HEK293 (cell line): ENCODE measurements around the gene SKI.

Experiments
- EGR2 ChIP-seq: fragments of 450-650 bp; formaldehyde crosslinking; IDR thresholded peaks from 2 replicates; pipeline ENCODE4 v1.5.1; 2016; ENCODE audit warnings: low read depth, missing biosample characterization, missing genetic modification characterization
- HOXC10 ChIP-seq: sonication (generic); formaldehyde crosslinking; IDR thresholded peaks from 2 replicates; pipeline ENCODE4 v1.8.1; 2023; ENCODE audit warnings: mild to moderate bottlenecking, missing genetic modification reagents
- KLF1 ChIP-seq: fragments of 450-650 bp; formaldehyde crosslinking; IDR thresholded peaks from 2 replicates; pipeline ENCODE4 v1.5.1; 2016; ENCODE audit warnings: missing biosample characterization, missing genetic modification characterization
- MYNN ChIP-seq: fragments of 450-650 bp; formaldehyde crosslinking; IDR thresholded peaks from 2 replicates; pipeline ENCODE4 v1.5.1; 2016; ENCODE audit warnings: missing biosample characterization, missing genetic modification characterization, borderline replicate concordance
- MZF1 ChIP-seq: fragments of 450-650 bp; formaldehyde crosslinking; IDR thresholded peaks from 2 replicates; pipeline ENCODE4 v1.5.1; 2017; ENCODE audit warnings: missing biosample characterization, missing genetic modification characterization, borderline replicate concordance
- SALL2 ChIP-seq: fragments of 450-650 bp; formaldehyde crosslinking; IDR thresholded peaks from 2 replicates; pipeline ENCODE4 v1.5.0; 2017; ENCODE audit warnings: missing biosample characterization, mild to moderate bottlenecking, missing genetic modification characterization, borderline replicate concordance
- SP3 ChIP-seq: fragments of 450-650 bp; formaldehyde crosslinking; IDR thresholded peaks from 2 replicates; pipeline ENCODE4 v1.5.1; 2016; ENCODE audit warnings: missing biosample characterization, missing genetic modification characterization
- TCF7L2 ChIP-seq: IDR thresholded peaks from 2 replicates; pipeline ENCODE4 v1.6.1; 2011; ENCODE audit warnings: low read depth, mild to moderate bottlenecking, inconsistent platforms, low read length, moderate library complexity, borderline replicate concordance
- YY2 ChIP-seq: fragments of 450-650 bp; formaldehyde crosslinking; IDR thresholded peaks from 2 replicates; pipeline ENCODE4 v1.5.1; 2016; ENCODE audit warnings: missing biosample characterization, missing genetic modification characterization
- ZNF121 ChIP-seq: fragments of 450-650 bp; formaldehyde crosslinking; IDR thresholded peaks from 2 replicates; pipeline ENCODE4 v1.5.1; 2016; ENCODE audit warnings: missing biosample characterization, missing genetic modification characterization
- ZNF138 ChIP-seq: fragments of 450-650 bp; formaldehyde crosslinking; IDR thresholded peaks from 2 replicates; pipeline ENCODE4 v1.5.1; 2016; ENCODE audit warnings: missing biosample characterization, missing genetic modification characterization, borderline replicate concordance
- ZNF140 ChIP-seq: fragments of 450-650 bp; formaldehyde crosslinking; IDR thresholded peaks from 2 replicates; pipeline ENCODE4 v1.5.1; 2016; ENCODE audit warnings: missing biosample characterization, missing genetic modification characterization
- ZNF157 ChIP-seq: fragments of 450-650 bp; formaldehyde crosslinking; IDR thresholded peaks from 2 replicates; pipeline ENCODE4 v1.5.1; 2016; ENCODE audit warnings: missing biosample characterization, missing genetic modification characterization
- ZNF202 ChIP-seq: fragments of 450-650 bp; formaldehyde crosslinking; IDR thresholded peaks from 2 replicates; pipeline ENCODE4 v1.5.1; 2016; ENCODE audit warnings: missing biosample characterization, missing genetic modification characterization, borderline replicate concordance
- ZNF223 ChIP-seq: fragments of 450-650 bp; formaldehyde crosslinking; IDR thresholded peaks from 2 replicates; pipeline ENCODE4 v1.5.1; 2016; ENCODE audit warnings: missing biosample characterization, missing genetic modification characterization
- ZNF274 ChIP-seq, 2 experiments: fragments of 200-500 bp in 1 of 2; fragments of 450-650 bp in 1 of 2; sonication (Bioruptor generic) in 1 of 2; formaldehyde crosslinking in 1 of 2; IDR thresholded peaks; 2 replicates each; pipeline versions ENCODE4 v1.5.1 to v1.6.1; 2014 to 2016; ENCODE audit warnings: borderline replicate concordance in 1 of 2, inconsistent platforms in 1 of 2, low read length in 1 of 2, missing biosample characterization in 1 of 2, missing genetic modification characterization in 1 of 2
- ZNF335 ChIP-seq: fragments of 450-650 bp; formaldehyde crosslinking; conservative IDR thresholded peaks from 2 replicates; pipeline ENCODE4 v1.5.1; 2016; ENCODE audit warnings: missing biosample characterization, missing genetic modification characterization
- ZNF391 ChIP-seq: fragments of 450-650 bp; formaldehyde crosslinking; IDR thresholded peaks from 2 replicates; pipeline ENCODE4 v1.5.1; 2016; ENCODE audit warnings: low read depth, missing biosample characterization, missing genetic modification characterization, borderline replicate concordance
- ZNF514 ChIP-seq: fragments of 450-650 bp; formaldehyde crosslinking; IDR thresholded peaks from 2 replicates; pipeline ENCODE4 v1.5.1; 2016; ENCODE audit warnings: missing biosample characterization, missing genetic modification characterization
- ZNF660 ChIP-seq: fragments of 450-650 bp; IDR thresholded peaks from 2 replicates; pipeline ENCODE4 v1.5.1; 2018; ENCODE audit warnings: missing biosample characterization, mild to moderate bottlenecking, missing genetic modification characterization
- ZNF747 ChIP-seq: fragments of 450-650 bp; formaldehyde crosslinking; IDR thresholded peaks from 2 replicates; pipeline ENCODE4 v1.5.1; 2016; ENCODE audit warnings: missing biosample characterization, missing genetic modification characterization
- ZNF777 ChIP-seq: fragments of 450-650 bp; formaldehyde crosslinking; IDR thresholded peaks from 2 replicates; pipeline ENCODE4 v1.5.1; 2017; ENCODE audit warnings: missing biosample characterization, missing genetic modification characterization, borderline replicate concordance
- ZNF837 ChIP-seq: fragments of 450-650 bp; formaldehyde crosslinking; IDR thresholded peaks from 2 replicates; pipeline ENCODE4 v1.5.1; 2016; ENCODE audit warnings: missing biosample characterization, missing genetic modification characterization
- ZSCAN16 ChIP-seq: fragments of 450-650 bp; formaldehyde crosslinking; IDR thresholded peaks from 2 replicates; pipeline ENCODE4 v1.5.1; 2016; ENCODE audit warnings: missing biosample characterization, missing genetic modification characterization
- ZXDB ChIP-seq: fragments of 450-650 bp; formaldehyde crosslinking; IDR thresholded peaks from 2 replicates; pipeline ENCODE4 v1.5.1; 2016; ENCODE audit warnings: missing biosample characterization, missing genetic modification characterization
- TF ChIP-seq, protein P1 (sequence below): fragments of 450-650 bp; formaldehyde crosslinking; IDR thresholded peaks from 2 replicates; pipeline ENCODE4 v1.5.1; 2016; ENCODE audit warnings: missing biosample characterization, missing genetic modification characterization
- TF ChIP-seq, protein P2 (sequence below): fragments of 450-650 bp; formaldehyde crosslinking; IDR thresholded peaks from 2 replicates; pipeline ENCODE4 v1.5.1; 2016; ENCODE audit warnings: missing biosample characterization, missing genetic modification characterization
- TF ChIP-seq, protein P3 (sequence below): fragments of 450-650 bp; formaldehyde crosslinking; IDR thresholded peaks from 2 replicates; pipeline ENCODE4 v1.5.1; 2017; ENCODE audit warnings: missing biosample characterization, missing genetic modification characterization
- TF ChIP-seq, protein P4 (sequence below): fragments of 450-650 bp; formaldehyde crosslinking; conservative IDR thresholded peaks from 2 replicates; pipeline ENCODE4 v1.5.1; 2016; ENCODE audit warnings: low read depth, missing biosample characterization, missing genetic modification characterization

Gene SKI

DNA sequence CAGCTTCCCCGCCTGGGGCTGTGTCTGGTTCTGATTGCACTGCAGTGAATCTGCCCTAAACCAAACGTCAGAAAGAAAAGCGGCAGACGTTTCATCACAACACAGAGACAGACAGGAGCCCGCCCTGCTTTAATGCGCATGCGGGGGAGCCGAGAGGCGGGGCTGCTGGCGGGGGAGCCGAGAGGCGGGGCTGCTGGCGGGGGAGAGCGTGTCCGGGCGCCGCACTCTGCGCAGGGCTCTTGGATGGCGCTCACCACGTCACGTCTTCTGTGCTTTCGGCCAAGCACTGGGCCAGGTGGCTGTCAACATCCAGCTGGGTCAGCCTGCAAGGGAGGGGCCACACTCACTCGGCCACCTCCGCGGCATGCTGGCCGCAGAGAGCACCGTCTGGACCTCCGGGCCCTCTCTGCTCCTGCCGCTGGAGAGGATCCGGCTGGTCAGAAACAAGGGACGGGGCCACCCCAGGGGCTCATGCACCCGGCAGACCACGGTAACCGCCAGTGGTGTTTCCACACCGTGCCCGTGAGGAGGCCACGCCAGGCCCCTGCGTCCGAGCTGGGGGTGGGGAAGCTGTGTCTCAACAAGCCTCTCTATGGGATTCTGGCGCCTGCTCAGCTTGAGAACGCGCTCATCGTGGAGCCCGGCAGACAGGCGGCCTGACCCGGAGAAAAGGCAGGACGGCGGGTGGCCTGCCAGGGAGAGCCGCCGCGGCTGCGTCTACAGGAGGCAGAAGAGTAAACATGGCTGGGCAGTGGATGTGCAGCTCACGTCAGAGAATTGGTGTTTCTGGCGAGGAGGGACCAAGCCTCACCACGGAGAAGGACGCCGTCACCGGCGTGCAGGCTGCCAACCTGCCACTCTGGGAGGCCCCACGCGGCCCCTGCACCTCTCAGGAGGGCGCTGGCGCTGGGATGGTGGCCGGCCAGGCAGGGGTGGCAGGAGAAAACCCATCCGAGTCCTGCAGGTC, 38.4 kb upstream of the SKI start (continued):
- TF ChIP-seq ZNF747 (tag by site-specific recombination) (no peak), ZNF223 (tag by site-specific recombination) (no peak), ZNF391 (tag by site-specific recombination) (peak; percentile 33; the same call in 1 of the 2 replicates), ZNF274 (IDR thresholded peaks at IDR 0.05; ENCODE audit: low read length) (no peak), ZNF274 (tag by site-specific recombination; IDR thresholded peaks at IDR 0.05; ENCODE audit: borderline replicate concordance) (no peak), ZNF202 (tag by site-specific recombination) (no peak), ZNF514 (no peak), ZNF660 (tag by site-specific recombination) (peak; percentile 26; the same call in 1 of the 2 replicates), ZNF777 (tag by site-specific recombination) (no peak), ZXDB (tag by site-specific recombination) (peak; percentile 92), MZF1 (no peak), TCF7L2 (no peak; the same call in 1 of the 2 replicates), HOXC10 (CRISPR knock-in tag) (no peak), SALL2 (tag by site-specific recombination) (no peak), ZNF138 (tag by site-specific recombination) (no peak), MYNN (tag by site-specific recombination) (no peak), ZNF335 (tag by site-specific recombination) (peak; percentile 92), ZNF157 (tag by site-specific recombination) (no peak), ZSCAN16 (tag by site-specific recombination) (no peak), SP3 (tag by site-specific recombination) (peak; percentile 39; the same call in 1 of the 2 replicates), EGR2 (no peak), ZNF121 (tag by site-specific recombination) (0 out of 2 replicates have a peak, but pooled peaks have one; percentile 1), YY2 (tag by site-specific recombination) (no peak), ZNF837 (tag by site-specific recombination) (no peak), ZNF140 (tag by site-specific recombination) (no peak), KLF1 (tag by site-specific recombination) (no peak)
- TF ChIP-seq, protein P1, sequence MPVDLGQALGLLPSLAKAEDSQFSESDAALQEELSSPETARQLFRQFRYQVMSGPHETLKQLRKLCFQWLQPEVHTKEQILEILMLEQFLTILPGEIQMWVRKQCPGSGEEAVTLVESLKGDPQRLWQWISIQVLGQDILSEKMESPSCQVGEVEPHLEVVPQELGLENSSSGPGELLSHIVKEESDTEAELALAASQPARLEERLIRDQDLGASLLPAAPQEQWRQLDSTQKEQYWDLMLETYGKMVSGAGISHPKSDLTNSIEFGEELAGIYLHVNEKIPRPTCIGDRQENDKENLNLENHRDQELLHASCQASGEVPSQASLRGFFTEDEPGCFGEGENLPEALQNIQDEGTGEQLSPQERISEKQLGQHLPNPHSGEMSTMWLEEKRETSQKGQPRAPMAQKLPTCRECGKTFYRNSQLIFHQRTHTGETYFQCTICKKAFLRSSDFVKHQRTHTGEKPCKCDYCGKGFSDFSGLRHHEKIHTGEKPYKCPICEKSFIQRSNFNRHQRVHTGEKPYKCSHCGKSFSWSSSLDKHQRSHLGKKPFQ: no peak
- TF ChIP-seq, protein P2, sequence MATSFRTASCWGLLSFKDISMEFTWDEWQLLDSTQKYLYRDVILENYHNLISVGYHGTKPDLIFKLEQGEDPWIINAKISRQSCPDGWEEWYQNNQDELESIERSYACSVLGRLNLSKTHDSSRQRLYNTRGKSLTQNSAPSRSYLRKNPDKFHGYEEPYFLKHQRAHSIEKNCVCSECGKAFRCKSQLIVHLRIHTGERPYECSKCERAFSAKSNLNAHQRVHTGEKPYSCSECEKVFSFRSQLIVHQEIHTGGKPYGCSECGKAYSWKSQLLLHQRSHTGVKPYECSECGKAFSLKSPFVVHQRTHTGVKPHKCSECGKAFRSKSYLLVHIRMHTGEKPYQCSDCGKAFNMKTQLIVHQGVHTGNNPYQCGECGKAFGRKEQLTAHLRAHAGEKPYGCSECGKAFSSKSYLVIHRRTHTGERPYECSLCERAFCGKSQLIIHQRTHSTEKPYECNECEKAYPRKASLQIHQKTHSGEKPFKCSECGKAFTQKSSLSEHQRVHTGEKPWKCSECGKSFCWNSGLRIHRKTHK (tag by site-specific recombination): no peak
- TF ChIP-seq, protein P3, sequence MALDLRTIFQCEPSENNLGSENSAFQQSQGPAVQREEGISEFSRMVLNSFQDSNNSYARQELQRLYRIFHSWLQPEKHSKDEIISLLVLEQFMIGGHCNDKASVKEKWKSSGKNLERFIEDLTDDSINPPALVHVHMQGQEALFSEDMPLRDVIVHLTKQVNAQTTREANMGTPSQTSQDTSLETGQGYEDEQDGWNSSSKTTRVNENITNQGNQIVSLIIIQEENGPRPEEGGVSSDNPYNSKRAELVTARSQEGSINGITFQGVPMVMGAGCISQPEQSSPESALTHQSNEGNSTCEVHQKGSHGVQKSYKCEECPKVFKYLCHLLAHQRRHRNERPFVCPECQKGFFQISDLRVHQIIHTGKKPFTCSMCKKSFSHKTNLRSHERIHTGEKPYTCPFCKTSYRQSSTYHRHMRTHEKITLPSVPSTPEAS (tag by site-specific recombination): no peak
- TF ChIP-seq, protein P4, sequence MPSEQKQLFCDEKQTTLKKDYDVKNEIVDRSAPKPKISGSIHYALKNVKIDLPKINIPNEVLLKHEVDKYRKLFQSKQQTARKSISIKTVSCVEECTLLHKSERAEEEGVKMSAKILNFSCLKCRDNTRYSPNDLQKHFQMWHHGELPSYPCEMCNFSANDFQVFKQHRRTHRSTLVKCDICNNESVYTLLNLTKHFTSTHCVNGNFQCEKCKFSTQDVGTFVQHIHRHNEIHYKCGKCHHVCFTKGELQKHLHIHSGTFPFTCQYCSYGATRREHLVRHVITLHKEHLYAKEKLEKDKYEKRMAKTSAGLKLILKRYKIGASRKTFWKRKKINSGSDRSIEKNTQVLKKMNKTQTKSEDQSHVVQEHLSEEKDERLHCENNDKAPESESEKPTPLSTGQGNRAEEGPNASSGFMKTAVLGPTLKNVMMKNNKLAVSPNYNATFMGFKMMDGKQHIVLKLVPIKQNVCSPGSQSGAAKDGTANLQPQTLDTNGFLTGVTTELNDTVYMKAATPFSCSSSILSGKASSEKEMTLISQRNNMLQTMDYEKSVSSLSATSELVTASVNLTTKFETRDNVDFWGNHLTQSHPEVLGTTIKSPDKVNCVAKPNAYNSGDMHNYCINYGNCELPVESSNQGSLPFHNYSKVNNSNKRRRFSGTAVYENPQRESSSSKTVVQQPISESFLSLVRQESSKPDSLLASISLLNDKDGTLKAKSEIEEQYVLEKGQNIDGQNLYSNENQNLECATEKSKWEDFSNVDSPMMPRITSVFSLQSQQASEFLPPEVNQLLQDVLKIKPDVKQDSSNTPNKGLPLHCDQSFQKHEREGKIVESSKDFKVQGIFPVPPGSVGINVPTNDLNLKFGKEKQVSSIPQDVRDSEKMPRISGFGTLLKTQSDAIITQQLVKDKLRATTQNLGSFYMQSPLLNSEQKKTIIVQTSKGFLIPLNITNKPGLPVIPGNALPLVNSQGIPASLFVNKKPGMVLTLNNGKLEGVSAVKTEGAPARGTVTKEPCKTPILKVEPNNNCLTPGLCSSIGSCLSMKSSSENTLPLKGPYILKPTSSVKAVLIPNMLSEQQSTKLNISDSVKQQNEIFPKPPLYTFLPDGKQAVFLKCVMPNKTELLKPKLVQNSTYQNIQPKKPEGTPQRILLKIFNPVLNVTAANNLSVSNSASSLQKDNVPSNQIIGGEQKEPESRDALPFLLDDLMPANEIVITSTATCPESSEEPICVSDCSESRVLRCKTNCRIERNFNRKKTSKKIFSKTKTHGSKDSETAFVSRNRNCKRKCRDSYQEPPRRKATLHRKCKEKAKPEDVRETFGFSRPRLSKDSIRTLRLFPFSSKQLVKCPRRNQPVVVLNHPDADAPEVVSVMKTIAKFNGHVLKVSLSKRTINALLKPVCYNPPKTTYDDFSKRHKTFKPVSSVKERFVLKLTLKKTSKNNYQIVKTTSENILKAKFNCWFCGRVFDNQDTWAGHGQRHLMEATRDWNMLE (tag by site-specific recombination): no peak
